OCI-LY1 (cell line): Measurements from ENCODE around the gene ASB13.

Source experiments
- CTCF ChIP-seq: fragments of 200-600 bp; sonication (generic), shearing (Covaris generic); IDR thresholded peaks from 2 replicates; pipeline ENCODE4 v1.5.1; 2017; ENCODE audit warnings: mild to moderate bottlenecking, antibody characterized with exemption, low read length, moderate library complexity, mixed read lengths
- EZH2 ChIP-seq: fragments of 200-600 bp; sonication (generic), shearing (Covaris generic); IDR thresholded peaks from 2 replicates; pipeline ENCODE4 v1.8.0; 2017; ENCODE audit warnings: borderline replicate concordance, mixed run types, mild to moderate bottlenecking, antibody characterized with exemption, low read length, moderate library complexity, mixed read lengths

- TF ChIP-seq CTCF (no peak), EZH2 (no peak)
Observed at GRCh38 chr10:5596611-5597341, 69.6 kb downstream of the ASB13 start.
